ENCODE results near the gene B3GAT1.

The B3GAT1 gene

DNA sequence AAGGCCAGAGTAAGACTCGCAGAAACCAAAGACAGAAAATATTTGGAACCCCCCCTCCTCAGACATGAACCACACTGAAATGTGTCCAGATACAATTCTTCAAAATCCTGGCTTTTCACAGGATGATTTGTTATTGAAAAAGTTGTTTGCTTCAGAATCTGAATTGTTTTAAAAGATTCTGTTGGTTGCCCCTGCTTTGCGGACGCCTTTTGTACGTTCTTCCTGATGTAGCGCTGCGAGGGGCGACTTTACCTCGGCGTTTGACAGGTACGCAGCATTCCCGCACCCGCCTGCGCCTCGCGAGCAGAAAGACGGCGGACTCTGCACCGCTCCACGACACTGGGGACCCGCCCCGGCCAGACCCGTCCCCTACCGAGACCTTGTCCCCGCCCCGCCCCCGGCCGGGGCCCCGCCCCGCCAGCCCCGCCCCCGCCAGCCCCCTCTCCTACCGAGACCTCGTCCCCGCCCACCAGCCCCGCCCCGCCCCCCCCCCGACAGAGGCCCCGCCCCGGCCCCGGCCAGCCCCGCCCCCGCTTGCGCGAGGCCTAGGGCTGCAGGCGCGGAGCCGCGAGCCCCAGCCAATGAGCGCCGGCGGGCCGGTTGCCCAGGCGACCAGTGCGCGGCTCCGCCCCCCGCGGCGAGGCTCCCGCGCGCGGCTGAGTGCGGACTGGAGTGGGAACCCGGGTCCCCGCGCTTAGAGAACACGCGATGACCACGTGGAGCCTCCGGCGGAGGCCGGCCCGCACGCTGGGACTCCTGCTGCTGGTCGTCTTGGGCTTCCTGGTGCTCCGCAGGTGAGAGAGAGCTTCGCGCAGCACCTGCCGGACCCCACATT lies 80.5 kb downstream of the B3GAT1 start, which contains the start of gene GLB1L2:
TSS of gene GLB1L2 (plus strand) at position 635 of the 835 bp plus-strand sequence. CDS start at position 709, 74 bp downstream.
- no peak for DNase-seq

DNA sequence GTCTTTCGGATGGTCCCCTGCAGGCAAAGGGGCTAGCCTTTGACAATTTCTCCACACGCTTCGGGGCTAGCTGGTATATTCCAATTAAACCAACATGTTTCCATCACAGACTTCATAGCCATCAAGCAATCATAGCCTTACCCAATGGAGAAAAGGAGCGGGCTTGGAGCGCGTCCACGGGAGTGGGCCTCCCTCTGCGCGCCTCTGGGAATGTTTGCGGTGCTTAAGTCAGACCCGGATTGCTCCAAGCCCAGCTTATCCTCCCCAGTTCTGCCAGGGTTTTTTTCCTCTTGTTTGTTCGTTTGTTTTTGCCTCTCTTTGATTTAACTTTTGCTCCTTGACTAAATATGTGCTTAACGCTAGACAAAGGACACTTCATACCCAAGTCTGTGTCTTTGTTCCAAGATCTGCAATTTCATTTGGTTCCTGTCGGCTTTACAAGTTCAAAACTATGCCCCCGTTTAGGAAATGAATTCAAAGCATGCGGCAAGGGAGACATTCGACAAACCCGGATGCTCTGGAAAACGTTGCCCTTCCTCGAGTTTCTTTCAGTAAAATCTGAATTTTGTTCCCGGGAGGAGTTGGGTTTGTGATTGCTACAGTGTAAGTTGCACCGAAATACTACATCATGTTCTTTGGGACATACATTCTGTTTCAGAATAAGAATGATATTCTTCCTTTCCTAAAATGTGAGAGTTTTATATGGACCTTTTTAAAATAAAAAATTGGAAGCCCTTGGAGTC lies 81.3 kb downstream of the B3GAT1 start:
- no peak for DNase-seq
